ENCODE results near the gene ZNFX1. TPM values are rescaled to one million over a fixed set of nuclear protein-coding genes. Genes with fewer than 3 reads are reported as not detected.

ZNFX1 gene
- total RNA-seq, 3 donors from 2014 or later = 33.6 to 36.4 (median 35.5) TPM

DNA sequence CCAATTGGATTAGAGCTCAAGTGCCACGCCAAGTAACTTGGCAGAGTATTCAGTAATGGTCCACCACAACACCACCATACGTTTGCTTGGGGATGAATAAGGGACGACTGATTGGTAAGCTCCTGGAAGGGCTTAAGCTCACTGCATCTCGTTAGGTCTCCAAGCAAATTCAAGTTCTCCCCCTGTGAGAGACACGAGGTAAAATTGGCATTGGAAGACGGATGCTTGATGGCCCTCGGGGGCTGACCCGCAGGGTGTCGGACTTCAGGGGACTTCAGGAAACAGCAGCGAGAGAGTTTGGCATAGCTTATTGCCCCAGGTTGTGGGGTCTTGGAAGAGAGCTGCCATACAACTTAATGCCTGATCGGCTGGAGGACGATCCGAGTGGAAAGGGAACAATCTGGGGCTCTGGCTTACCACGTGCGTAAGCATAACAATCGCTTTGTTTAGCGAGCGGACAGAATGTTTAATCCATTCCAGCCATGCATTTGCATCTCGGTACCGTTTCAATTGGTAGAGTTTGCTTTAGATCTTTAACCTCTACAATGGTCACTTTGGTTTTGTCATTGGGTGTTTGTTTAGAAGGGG, 4.8 kb upstream of the ZNFX1 start:
- H3K4me3 ChIP-seq = no peak overlapping the region
- H3K9me3 ChIP-seq = peaks cover 79% of the 10 kb centered on the region
- intact Hi-C loops (cut with DNase I, micrococcal nuclease) = no loop called here
- peaks cover 64% of the 10 kb centered on the region for H3K36me3 ChIP-seq (ENCODE audit: low read depth)
- H3K4me1 ChIP-seq (ENCODE audit: low read depth) = peaks cover 15% of the 10 kb centered on the region
- no peak for DNase-seq
- TF ChIP-seq, protein P1, sequence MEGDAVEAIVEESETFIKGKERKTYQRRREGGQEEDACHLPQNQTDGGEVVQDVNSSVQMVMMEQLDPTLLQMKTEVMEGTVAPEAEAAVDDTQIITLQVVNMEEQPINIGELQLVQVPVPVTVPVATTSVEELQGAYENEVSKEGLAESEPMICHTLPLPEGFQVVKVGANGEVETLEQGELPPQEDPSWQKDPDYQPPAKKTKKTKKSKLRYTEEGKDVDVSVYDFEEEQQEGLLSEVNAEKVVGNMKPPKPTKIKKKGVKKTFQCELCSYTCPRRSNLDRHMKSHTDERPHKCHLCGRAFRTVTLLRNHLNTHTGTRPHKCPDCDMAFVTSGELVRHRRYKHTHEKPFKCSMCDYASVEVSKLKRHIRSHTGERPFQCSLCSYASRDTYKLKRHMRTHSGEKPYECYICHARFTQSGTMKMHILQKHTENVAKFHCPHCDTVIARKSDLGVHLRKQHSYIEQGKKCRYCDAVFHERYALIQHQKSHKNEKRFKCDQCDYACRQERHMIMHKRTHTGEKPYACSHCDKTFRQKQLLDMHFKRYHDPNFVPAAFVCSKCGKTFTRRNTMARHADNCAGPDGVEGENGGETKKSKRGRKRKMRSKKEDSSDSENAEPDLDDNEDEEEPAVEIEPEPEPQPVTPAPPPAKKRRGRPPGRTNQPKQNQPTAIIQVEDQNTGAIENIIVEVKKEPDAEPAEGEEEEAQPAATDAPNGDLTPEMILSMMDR (IDR thresholded peaks at IDR 0.05) = no peak
- no peak for ATAC-seq

DNA sequence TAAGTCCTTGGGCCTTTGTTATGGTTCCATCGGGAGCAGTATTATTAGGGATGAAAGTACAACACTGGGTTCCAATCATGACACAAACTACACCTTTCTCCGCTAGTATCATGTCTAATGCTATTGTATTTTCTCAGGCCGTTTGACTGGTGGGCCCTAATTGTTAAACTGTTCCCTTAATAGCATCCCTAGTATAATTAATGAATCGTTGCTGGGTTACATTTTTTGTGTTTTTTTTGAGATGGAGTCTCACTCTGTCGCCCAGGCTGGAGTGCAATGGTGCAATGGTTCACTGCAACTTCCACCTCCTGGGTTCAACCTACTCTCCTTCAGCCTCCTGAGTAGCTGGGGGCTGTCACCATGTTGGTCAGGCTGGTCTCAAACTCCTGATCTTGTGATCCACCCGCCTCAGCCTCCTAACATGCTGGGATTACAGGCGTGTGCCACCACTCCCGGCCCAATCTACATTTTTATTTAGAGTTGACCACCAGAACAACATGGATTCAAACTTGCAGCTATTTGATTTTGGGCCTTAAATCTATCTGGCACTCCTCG, 4.1 kb upstream of the ZNFX1 start:
- Histone ChIP-seq H3K9me3 (peaks cover 73% of the 10 kb centered on the region), H3K36me3 (ENCODE audit: low read depth) (peaks cover 63% of the 10 kb centered on the region), H3K4me1 (ENCODE audit: low read depth) (peaks cover 15% of the 10 kb centered on the region), H3K4me3 (no peak overlapping the region)
- no peak for DNase-seq
- TF ChIP-seq, protein P1 (IDR thresholded peaks at IDR 0.05) = no peak
- intact Hi-C loops (cut with DNase I, micrococcal nuclease) = no loop called here
- no peak for ATAC-seq

DNA sequence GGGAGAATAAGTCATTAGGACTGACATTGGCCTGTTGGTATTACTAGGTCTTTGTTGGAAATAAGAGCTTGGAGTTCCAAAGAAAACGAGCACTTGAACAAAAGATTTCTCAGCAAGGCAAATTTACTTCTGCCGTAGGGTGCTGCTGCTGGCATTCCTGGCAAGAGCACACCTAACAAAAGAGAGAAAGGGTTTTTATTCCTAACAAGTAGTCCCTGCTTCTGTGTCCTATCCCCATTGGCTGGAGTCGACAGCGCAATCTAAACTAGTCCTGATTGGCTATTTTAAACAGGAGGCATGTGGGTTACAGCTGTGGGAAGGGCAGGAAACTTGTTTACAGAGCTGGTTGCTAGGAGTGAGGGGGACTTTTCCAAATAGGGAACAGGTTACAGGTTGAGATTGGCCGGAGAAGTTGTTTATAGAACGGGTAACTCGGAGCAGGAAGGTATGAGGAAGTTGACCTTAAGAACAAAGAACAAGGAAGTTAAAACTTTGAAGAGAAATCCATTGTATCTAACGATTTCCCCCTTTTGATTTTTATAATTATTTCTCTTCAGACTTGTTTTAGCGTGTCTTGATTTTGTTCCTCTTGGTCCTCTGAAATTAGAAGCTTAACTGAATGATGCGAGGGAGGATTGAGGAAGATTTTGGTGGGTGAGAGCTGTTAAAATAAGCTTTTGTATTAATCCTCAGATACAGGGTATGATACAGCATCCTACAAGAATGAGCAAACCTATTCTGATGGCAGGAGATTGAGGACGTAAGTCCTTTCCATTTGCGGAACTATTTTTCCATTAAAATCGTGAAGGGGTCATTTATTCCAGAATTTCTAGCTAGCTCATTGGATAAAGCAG, 3.4 kb upstream of the ZNFX1 start:
- Histone ChIP-seq H3K36me3 (ENCODE audit: low read depth) (peaks cover 56% of the 10 kb centered on the region), H3K9me3 (peaks cover 66% of the 10 kb centered on the region), H3K4me1 (ENCODE audit: low read depth) (peaks cover 20% of the 10 kb centered on the region), H3K4me3 (no peak overlapping the region)
- TF ChIP-seq, protein P1 (IDR thresholded peaks at IDR 0.05) = no peak
- ATAC-seq = no peak
- intact Hi-C loops (cut with DNase I, micrococcal nuclease) = no loop called here
- DNase-seq = no peak

DNA sequence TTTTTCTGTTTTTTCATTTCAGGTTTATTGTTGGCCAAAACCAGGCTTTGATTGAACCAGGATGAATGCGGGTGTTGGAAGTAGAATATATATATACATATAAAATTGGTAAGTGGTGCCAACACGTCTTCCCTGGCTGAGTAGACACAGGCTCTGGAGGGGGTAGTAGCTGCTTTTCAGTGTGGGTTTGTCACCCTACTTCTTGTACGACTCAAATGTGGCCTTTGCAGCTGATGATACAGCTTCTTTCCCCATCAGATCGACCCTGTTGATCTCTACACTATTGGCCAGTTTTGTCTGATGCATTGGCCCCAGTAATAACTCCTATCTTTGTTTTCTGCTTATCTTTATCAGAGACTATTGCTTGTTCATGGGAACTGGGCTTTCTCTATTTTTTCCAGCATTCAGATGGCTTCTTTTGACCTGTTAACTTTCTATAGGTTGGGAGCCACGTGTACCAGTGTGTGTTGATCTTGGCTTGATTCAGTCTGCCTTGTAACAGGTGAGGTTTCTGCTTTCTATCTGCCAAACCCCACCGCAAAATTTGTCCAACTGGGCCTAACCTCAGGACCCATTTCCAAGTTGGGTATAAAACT, 2.7 kb upstream of the ZNFX1 start:
- intact Hi-C loops (cut with DNase I, micrococcal nuclease) = no loop called here
- no peak overlapping the region for H3K4me3 ChIP-seq
- H3K4me1 ChIP-seq (ENCODE audit: low read depth) = peaks cover 25% of the 10 kb centered on the region

More for the DNA sequence above, 2.7 kb upstream of the ZNFX1 start:
- TF ChIP-seq, protein P1 (IDR thresholded peaks at IDR 0.05) = no peak
- DNase-seq (no peak), ATAC-seq (no peak)
- Histone ChIP-seq H3K9me3 (peaks cover 58% of the 10 kb centered on the region), H3K36me3 (ENCODE audit: low read depth) (peaks cover 49% of the 10 kb centered on the region)
